CD4-positive, alpha-beta T cell treated with Interferon gamma for 1 hour (primary cell): ENCODE measurements around the gene ZNF628.

ENCODE experiments used
- DNase-seq: peaks from one replicate; pipeline ENCODE4 v3.0.0-alpha.2; 2020

ZNF628 gene

DNA sequence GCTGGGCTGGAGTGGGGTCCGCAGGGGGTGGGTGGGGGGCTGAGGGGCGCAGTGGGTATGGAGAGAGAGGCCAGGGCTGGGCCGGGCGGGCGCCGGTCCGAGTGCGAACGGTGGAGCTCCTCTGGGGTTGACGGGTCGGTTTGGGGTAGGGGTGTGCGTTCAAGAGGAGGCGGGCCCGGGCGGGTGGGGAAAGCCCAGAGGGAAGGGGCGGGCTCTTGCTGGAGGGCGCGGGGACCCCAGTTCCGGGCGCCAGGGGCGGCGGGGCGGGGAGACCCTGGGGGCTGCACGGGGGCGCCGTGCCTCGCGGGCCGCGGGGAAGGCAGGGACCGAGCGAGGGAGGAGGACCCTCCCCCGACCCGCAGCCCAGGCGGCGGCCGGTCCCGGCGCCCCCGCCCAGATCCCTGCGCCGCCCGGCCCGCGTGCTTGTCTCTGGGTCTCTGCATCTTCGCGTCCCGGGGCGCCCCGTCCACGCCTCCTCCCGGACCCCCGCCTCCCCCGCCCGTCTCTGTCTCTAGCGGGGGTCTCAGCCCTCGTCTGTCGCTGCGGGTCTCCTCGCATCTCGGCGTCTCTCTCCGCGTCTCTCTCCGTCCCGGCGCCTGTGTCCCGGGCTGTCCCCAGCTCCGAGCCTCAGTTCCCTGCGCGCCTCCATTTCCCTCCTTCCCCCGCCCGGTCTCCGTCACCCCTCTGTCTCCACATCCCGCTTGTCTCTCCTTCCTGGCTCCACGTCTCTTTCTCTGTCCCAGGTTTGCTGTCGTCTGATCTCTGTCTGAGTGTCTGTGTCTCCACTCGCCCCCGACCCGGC is 25.1 kb upstream of the ZNF628 start:
- peak; percentile 22 for DNase-seq

DNA sequence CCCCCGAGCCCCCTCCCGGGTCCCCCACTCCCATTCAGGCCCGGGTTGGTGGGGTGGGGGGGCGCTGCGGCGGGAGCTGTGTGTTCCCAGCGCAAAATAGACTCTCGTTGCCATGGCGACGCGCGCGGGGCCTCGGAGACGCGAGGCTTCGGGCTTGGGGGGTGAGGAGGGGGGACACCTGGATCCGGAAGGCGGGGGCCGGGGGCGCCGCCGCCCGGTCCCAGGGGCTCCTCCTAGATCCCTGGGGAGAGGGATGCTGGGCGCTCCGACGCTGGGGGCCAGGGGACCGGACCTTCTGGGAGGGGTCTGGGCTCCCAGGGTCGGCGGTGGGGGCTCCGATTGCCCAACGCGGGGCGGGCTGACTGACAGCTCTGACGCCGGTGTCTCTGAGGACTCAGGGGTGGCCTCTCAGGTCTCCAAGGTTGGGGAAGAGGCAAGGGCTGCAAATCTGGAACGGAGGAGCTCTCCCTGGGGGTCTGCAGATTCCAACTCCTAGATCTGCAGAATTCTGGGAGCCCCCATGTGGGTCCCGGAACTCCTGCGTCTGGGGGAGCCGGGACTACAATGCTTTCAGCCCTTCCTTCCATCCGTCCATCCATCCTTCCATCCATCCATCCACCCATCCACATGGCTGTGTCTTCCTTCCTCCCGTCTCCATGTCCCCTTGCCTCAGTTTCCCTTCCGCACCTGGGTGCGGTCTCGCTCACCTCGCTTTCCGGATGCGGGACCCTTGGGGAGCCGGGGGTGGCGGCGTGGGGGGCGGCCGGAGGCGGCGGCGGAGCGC is 24.3 kb upstream of the ZNF628 start:
- DNase-seq: peak; percentile 54

DNA sequence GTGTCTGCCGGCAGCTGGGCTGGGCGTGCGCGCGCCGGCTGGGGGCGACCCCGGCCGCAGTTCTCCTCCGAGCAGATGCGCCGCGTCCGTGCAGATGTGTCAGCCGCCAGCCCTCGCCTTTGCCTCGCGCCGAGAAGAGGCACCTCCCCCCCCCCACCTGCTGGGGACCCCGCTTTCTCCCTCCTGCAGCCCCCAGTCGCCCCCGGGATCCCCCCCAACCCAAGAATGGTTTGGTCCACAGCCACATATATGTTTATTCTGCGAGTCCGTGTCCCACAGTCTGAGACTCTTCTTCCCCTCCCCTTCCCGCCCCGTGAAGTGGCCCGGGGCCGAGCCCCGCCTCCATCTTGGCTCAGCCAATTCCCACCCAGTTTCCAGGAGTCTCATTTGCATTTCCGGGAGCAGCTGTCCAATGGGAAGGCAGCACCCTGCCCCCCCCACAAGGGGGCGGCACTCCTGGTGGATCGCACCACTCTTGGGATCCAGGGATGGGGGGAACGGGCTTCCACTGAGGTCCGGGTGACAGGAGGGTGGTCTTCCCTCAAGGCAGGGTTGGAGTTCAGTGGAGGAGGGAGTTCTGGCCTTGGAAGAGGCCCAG is 23.6 kb upstream of the ZNF628 start:
- peak; percentile 57 for DNase-seq

DNA sequence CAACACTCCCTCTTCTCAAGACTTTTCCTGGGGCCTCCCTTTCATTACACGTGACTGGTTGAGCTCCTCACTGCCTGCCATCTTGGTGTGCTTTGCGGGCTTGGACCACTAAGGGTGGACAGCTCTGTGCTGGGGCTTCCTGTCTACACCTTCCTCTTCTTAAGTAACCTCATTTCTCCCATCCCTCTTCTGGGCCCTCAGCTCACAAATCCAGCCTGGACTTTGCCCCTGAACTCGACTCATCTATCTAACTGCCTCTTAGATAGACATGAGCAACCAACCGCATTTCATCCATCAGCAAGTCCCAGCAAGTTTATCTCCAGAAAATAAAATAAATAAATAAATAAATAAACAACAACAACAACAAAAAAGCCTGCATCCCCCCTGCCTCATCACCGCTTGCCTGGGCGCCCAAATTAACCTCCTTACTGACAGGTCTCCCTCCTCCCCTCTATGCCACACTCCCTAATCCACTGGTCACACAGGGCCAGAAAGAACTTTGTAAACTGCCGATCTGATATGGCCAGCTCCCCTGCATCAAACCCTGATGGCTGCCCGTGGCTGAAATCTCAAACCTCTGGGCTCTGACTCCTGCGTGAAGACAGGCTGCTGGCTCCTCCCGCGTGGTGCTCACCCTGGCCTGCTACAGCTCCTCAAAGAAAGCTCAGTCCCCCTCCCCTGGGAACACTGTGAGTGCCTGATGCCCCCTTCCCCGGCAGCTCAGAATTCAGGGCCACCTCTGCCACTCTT is 22.7 kb upstream of the ZNF628 start:
- no peak for DNase-seq

DNA sequence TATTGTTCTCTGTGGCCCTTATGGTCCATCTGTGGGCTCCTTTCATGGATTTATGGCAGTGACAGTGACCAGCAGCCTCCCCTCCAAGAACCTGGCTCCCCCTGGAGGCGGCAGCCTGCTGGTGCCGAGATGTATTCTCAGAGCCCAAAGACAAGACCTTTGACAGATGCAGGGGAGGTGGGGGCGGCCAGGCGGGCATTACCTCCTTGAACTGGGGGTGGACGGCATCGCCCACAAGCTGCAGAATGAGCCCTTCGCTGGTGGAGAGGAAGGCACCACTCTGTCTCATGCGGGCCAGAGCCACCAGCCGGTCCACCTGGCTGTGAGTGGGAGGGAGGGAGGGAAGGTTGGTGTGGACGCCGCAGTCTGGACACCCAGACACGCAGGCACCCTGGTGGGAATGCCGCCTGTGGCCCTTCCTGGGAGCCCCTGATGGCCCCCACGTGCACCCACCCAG is 21.6 kb upstream of the ZNF628 start:
- DNase-seq: peak; percentile 31

DNA sequence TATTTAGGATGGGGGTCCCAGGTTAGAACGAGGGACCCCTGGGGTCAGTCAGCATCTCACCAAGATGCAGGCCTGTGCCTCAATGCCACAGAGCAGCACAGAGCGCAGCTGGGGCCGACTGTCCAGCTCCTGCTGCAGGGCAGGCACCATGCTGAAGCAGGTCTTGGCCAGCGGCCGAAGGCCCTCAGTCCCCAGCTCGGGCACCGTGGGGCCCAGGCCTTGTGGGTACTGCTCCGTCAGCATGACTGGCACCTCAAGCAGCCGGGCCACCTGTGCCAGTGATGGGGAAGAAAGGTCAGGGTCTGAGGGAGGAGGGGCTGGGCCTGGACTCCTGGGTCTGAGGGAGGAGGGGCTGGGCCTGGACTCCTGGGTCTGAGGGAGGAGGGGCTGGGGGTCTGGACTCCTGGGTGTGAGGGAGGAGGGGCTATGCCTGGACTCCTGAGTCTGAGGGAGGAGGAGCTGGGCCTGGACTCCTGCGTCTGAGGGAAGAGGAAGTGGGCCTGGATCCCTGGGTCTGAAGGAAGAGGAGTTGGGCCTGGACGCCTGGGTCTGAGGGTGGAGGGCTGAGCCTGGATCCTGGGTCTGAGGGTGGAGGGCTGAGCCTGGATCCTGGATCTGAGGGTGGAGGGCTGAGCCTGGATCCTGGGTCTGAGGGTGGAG is 20.7 kb upstream of the ZNF628 start:
- DNase-seq: no peak

DNA sequence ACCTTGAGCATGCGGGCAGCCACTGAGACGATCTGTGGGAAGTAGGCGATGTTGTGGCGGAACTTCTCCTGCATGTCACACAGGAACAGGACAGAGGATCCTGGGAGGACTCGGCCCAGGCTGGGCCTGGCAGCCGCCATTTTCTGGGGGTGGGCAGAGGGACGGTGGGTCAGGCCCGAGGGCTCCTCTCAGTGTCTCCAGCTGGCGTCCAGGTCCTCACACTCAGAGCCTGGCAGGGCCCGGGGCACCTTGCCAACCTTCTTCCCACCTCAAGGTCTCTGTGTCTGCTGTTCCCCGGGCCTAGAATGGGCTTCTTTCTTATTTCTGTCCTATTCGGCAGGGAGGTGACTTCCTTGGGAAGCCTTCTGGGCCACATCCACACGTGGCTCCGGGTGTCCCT is 20.1 kb upstream of the ZNF628 start:
- DNase-seq: no peak

DNA sequence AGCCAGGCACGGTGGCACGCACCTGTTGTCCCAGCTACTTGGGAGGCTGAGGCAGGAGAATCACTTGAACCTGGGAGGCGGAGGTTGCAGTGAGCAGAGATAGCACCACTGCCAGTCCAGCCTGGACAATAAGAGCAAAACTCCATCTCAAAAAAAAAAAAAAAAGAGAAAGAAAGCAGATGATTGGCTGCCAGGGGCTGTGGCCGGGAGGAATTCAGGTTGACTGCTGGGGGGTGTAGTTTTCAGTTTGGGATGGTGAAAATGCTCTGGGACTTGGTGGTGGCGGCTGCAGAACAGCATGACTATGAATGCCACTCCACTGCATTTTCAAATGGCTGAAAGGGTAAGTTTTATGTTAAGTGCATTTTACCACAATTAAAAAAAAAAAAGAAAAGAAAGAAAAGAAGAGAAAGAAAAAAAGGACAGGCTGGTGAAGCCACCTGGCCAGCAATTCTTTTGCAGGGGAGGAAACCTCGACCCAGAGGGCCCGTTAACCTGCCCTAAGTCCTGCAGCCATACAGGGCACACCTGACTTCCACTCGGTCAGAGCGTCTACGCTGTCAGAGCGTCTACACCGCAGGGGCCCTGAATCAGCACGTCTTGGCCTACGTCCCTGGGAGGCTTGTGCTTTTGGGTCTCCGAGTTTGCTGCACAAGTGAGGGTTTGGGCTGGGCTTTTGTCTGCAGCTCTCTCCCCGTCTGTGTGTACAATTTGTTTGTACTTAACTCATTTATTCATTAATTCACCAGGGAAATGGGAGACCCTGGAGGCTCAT is 18.5 kb upstream of the ZNF628 start:
- DNase-seq: no peak

DNA sequence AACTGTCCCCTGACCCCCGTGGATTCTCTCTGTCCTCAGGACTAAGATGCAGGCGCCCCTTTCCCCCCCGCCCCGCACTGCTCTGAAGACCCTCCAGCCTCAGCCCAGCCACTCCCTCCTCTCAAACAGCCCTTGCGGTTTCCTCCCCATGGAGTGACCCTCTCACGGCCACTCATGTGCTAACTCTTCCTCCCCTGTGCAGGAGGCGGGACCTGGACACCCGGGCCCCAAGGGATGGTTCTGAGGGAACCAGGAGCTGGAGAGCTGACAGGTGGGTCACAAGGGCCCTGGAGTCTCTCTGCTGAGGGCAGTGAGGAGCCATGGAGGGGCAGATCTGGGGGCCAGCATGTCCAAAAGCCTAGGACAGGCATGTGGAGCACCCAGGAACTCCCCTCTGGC is 16.9 kb upstream of the ZNF628 start:
- no peak for DNase-seq

DNA sequence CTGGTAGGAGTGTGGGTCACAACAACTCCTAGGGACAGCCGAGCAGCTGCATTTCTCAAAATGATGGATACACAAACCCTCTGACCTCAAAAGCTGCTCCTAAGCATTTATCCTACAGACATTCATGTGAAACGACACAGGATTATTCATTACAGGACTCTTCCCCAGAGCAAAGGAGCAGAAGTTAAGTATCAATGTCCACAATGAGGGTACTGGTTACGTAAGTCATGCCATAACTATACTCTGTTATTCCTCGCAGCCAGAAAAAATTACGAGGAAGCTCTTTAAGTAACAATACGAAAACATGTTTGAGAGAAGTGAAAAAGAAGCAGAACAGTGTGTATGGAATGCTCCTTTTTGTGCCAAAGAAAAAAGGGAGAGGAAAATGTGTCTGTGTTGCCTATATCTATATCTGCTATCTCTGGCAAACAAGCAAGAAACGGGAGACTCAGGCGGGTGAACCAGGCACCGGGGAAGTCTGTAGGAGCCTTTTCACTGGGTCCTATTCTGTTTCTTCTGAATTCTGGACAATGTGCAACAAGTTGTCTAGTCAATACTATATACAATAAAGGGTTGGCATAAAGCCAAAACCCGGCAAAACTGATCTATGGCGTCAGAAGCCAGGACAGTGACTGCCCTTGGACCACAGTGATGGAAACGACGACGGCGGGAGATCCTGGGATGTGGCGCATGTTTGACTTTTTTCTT is 16.3 kb upstream of the ZNF628 start:
- DNase-seq: no peak

DNA sequence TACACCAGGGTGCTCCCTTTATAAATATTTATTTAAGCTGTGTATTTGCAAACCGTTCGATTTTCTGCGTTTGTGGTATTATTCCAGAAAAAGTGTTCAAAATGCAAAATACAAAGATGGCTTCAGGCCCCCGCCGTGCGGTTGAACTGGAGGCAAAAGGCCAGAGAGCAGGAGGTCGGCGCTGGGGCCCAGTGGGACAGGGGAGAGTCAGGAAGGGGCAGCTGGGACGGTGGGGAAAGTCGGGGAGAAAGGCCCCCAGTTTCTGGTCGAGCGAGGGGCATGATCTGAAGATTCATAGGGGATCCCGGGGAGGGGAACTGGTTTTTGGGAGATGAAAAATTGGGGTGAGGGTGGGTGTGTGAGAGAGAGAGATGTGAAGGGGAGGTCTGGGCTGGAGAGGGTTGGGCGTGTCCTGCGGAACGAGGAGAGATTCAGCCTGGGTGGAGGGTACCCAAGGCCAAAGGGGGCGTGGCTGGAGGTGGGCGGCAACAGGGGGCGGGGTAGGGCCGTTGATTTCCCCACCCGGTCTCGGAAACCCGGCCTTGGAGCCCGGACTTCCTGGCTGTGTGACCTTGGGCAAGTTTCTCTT is 15.7 kb upstream of the ZNF628 start:
- no peak for DNase-seq

DNA sequence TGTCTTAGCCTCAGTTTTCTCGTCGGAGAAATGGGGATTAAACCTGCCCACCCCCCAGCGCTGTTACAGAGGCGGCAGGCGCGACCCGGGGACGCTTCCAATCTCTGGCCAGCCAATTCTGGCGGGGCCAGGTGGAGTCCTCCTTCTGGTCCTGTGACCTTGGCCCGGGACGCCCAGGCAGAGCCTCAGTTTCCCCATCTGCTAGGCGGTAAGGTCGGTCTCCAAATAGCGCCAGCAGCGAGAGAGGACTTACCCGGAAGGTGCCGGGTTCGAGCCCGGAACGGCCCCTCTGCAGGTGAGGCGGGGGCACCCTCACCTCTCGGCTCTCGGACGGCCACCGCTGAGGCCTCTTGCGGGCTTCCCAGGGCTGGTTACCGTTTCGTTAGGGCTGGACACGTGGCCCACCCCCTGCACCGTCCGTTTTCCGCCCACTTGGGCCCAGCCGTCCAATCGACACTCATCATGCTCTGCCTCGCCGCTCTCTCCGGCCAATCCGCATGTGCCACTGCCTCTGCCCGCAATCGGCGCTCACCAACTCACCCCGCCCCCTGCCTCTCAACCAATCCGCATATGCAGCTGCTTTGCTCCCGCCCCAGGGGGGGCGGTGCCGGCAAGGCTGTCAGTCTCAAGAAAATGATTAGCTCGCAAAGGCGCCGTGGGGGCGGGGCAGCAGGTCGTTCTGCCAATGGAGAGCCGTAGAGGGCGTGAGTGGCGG is 15.0 kb upstream of the ZNF628 start, which contains the start of gene ISOC2:
Gene ISOC2, minus strand, starts transcription at position 384 of the 715 bp plus-strand sequence. CDS start 5,156 bp downstream, outside the sequence.
- DNase-seq: peak; percentile 100

DNA sequence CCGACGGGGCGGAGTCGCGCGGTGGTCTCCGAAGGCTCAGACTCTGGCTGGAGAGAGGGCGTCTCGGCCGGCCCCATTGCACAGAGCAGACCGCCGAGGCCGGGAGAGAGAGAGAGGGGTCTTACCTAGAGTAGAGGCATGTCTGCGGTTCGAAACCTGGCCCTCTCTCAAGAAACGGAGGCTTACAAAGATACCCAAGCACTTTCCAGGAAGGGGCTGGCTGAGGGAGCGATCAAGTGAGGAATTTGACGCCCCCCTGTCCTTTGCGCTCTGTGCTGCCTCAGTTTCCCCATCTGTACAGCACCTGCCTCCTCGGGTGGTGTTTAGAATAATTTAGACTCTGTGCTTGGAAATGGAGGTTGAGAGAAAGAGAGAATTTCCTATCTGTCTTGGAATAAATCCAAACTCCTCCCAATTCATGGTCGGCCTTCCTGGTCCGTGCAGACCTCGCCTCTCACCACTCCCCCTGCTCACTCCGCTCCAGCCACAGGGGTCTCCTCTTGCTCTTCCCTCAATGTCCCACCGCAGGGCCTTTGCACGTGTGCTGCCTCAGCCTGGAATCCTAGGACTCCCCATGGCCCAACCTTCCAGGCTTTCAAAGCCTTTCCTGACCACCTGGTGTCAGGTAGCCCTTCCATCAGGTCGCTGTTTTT is 14.3 kb upstream of the ZNF628 start:
- no peak for DNase-seq

DNA sequence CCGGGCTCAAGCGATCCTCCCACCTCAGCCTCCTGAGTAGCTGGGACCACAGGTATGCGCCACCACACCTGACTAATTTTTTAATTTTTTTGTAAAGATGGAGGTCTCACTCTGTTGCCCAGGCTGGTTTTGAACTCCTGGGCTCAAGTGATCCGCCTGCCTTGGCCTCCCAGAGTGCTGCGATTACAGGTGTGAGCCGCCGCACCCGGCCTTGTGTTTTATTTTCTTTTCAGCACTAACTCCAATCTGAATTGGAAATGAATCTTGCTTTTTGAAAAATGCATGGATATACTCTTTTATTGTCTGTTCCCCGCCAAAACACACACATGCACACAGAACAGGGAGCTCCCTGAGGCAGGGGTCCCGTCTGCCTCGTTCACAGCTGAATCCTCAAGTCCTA is 13.7 kb upstream of the ZNF628 start:
- no peak for DNase-seq

DNA sequence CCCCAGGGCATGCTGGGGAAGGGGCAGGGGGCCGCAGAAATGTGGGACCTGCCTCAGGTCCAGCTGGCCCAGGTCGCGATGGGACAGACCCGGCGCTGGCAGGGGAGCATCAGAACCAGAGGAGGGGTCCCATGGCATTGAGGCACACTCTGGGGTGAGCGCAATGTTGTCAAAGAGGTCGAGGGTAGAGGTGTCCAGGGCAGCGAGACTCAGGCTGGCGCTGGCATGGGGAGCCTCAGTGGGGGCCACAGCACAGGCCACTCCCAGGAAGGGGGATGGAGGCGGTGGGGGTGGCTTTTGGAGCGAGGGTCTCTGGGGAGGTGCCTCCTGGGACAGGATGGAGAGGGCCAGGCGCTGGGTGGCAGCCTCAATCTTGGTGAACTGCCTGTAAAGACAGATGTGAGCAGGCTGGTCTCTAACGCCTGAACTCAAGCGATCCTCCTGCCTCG is 12.8 kb upstream of the ZNF628 start:
- no peak for DNase-seq

DNA sequence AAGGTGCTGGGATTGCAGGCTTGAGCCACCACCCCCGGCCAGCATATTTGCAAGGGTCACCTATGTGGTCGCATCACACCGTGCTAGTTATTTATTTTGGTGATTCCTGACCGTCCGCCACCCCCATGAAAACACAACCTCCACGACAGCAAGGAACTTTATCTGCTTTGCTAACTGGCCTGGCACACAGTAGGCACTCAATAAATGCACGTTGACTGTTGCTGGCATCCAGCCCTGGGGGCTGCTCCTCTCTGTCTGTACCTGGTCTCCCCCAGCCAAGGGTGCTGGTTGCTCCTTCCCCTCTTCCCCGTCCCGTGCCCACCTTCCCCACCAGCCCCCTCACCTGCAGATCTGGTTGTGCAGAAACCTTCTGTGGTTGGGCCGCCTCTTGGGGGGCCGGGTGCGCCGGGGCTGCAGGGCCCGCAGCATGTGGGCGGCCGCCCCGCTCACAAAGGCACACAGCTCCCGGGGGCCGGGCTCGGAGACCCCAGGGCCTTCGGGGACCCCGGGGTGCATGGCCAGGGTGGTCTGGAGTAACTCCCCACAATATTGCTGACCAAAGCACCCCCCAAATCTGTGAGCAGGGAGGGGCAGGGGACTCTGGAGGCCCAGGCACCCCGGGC is 12.3 kb upstream of the ZNF628 start:
- DNase-seq: no peak

DNA sequence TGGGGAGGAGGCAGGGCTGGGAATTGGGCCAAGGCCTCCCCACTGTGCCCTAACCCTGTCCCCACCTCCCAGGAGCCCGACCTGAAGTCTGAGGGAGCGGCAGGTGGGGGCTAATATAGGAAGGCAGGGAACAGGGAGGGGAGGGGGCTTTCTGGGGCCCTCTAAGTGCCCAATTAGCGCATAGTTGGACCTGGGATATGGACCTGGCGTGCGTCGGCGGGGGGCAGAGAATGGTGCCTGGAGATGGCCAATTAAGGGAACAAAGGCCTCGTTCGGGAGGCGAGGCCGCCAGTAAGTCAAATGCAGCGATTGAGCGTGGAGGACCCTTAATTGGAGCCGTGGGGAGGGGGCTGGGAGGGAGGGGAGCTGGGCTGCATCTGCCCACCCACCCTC is 11.8 kb upstream of the ZNF628 start, which contains the start of gene C19orf85:
Gene C19orf85, minus strand, starts transcription at position 90 of the 393 bp plus-strand sequence. CDS start 197 bp downstream, outside the sequence.
- no peak for DNase-seq

DNA sequence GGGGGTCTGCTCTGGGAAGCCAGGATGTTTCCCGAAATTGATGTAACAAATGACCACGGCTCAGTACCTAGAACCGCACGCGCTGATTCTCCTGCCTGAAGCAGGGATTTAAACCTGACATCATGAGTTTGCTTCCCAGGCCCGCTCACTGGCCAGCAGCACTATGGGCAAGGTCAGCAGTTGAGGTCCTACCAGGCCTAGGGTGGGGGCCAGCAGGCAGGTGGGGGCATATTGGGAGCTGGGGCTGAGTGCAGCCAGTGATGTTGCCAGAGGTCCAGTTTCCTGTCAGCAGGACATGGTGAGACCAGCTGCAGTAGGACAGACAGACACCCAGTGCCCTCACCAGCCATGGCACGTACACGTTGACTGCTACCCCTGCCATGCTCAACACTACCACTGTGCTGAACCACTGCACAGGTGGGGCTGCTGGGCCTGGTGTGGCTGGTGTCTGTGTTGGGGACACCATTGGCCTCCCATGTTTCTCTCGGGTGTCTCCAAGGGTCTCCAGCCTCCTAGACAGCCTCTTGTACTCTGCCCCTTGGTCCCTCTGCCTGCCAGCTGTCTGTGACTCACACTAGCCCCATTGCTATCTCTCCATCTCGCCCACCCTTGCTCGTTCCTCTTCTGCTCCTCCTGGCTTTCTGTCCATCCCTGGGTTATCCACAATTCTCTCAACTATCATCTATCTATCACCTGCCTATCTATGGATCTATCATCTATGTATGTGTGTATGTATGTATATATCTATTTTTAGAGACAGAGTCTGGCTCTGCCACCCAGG is 10.8 kb upstream of the ZNF628 start:
- DNase-seq: no peak
